Hippocampal formation (tissue), 2 donors: ENCODE measurements around the gene TGM3.

Experiments
- DNase-seq, 2 donors: peaks; one replicate each; lab custom pipeline; 2025; lab: John Stamatoyannopoulos, UW

Gene TGM3

GRCh38 chr20:2338411-2339066 is 42.7 kb downstream of the TGM3 start:
- no peak for DNase-seq

GRCh38 chr20:2340136-2340535 is 44.3 kb downstream of the TGM3 start:
- DNase-seq, result no peak

GRCh38 chr20:2340823-2341222 is 45.0 kb downstream of the TGM3 start:
- no peak for DNase-seq

GRCh38 chr20:2341336-2341735 is 45.5 kb downstream of the TGM3 start:
- DNase-seq, result no peak

- DNase-seq, result no peak
These were observed 46.4 kb downstream of the TGM3 start for GRCh38 chr20:2342243-2342642.

GRCh38 chr20:2346188-2346587 is 50.4 kb downstream of the TGM3 start:
- DNase-seq, result no peak

GRCh38 chr20:2348336-2348735 is 52.5 kb downstream of the TGM3 start:
- no peak for DNase-seq

- DNase-seq, result no peak
These were observed 54.0 kb downstream of the TGM3 start for GRCh38 chr20:2349801-2350200.

GRCh38 chr20:2350606-2351005 is 54.8 kb downstream of the TGM3 start:
- no peak for DNase-seq

- DNase-seq, result no peak
These were observed 57.4 kb downstream of the TGM3 start for GRCh38 chr20:2353231-2353630.

GRCh38 chr20:2357114-2357513 is 61.3 kb downstream of the TGM3 start:
- DNase-seq, result no peak

GRCh38 chr20:2358006-2358405 is 62.2 kb downstream of the TGM3 start:
- no peak for DNase-seq

GRCh38 chr20:2361035-2361593 is 65.3 kb downstream of the TGM3 start:
- DNase-seq, result no peak

- DNase-seq, result no peak
These were observed 67.4 kb downstream of the TGM3 start for GRCh38 chr20:2363187-2363586.

- no peak for DNase-seq
These were observed 67.8 kb downstream of the TGM3 start for GRCh38 chr20:2363587-2363986.

GRCh38 chr20:2364044-2364443 is 68.2 kb downstream of the TGM3 start:
- DNase-seq, result no peak

- no peak for DNase-seq
These were observed 69.3 kb downstream of the TGM3 start for GRCh38 chr20:2365091-2365490.

GRCh38 chr20:2365666-2366065 is 69.9 kb downstream of the TGM3 start:
- DNase-seq, result no peak

- DNase-seq, result no peak
These were observed 72.8 kb downstream of the TGM3 start for GRCh38 chr20:2368621-2369020.

- no peak for DNase-seq
These were observed 77.3 kb downstream of the TGM3 start for GRCh38 chr20:2373098-2373497.

- DNase-seq, result no peak
These were observed 78.7 kb downstream of the TGM3 start for GRCh38 chr20:2374346-2375125.

GRCh38 chr20:2378893-2379292 is 83.1 kb downstream of the TGM3 start:
- DNase-seq, result no peak

GRCh38 chr20:2379511-2380229 is 83.9 kb downstream of the TGM3 start:
- no peak for DNase-seq
